Activated CD4-positive, alpha-beta T cell treated with anti-CD3 and anti-CD28 coated beads for 48 hours (primary cell): Measurements from ENCODE around the gene PPP1R1C.
"Not testable (repeated sequence)": the region's sequence is repeated elsewhere in the genome, so short reads cannot be mapped to it uniquely, and the experiment has no call there.

Experiments
- DNase-seq: peaks from one replicate; pipeline ENCODE4 v3.0.0-alpha.2; 2020

PPP1R1C gene

GRCh38 chr2:182015334-182016109, 29.9 kb downstream of the PPP1R1C start:
- no peak for DNase-seq

GRCh38 chr2:182018218-182018617, 32.6 kb downstream of the PPP1R1C start:
- DNase-seq: no peak

- DNase-seq: no peak
These were observed 34.1 kb downstream of the PPP1R1C start for GRCh38 chr2:182019731-182020130.

- DNase-seq: no peak
These were observed 34.8 kb downstream of the PPP1R1C start for GRCh38 chr2:182020286-182021070.

- DNase-seq: no peak
These were observed 37.6 kb downstream of the PPP1R1C start for GRCh38 chr2:182023235-182023634.

GRCh38 chr2:182030875-182031274, 45.2 kb downstream of the PPP1R1C start:
- DNase-seq: not testable (repeated sequence)

- no peak for DNase-seq
These were observed 46.3 kb downstream of the PPP1R1C start for GRCh38 chr2:182031956-182032355.

- DNase-seq: no peak
These were observed 47.8 kb downstream of the PPP1R1C start for GRCh38 chr2:182033449-182033848.

GRCh38 chr2:182038576-182038975, 52.9 kb downstream of the PPP1R1C start:
- DNase-seq: no peak

- DNase-seq: no peak
These were observed 57.4 kb downstream of the PPP1R1C start for GRCh38 chr2:182043021-182043420.

- DNase-seq: no peak
These were observed 58.2 kb downstream of the PPP1R1C start for GRCh38 chr2:182043861-182044260.

GRCh38 chr2:182047544-182047943, 61.9 kb downstream of the PPP1R1C start:
- DNase-seq: no peak

- no peak for DNase-seq
These were observed 62.4 kb downstream of the PPP1R1C start for GRCh38 chr2:182048088-182048487.

- no peak for DNase-seq
These were observed 63.0 kb downstream of the PPP1R1C start for GRCh38 chr2:182048621-182049020.

GRCh38 chr2:182049372-182050148, 63.9 kb downstream of the PPP1R1C start:
- no peak for DNase-seq

GRCh38 chr2:182050333-182051135, 64.9 kb downstream of the PPP1R1C start:
- DNase-seq: no peak

GRCh38 chr2:182055993-182056392, 70.3 kb downstream of the PPP1R1C start:
- no peak for DNase-seq

GRCh38 chr2:182057002-182057401, 71.3 kb downstream of the PPP1R1C start:
- no peak for DNase-seq

- DNase-seq: no peak
These were observed 72.4 kb downstream of the PPP1R1C start for GRCh38 chr2:182058056-182058455.

- DNase-seq: no peak
These were observed 76.1 kb downstream of the PPP1R1C start for GRCh38 chr2:182061739-182062138.

- no peak for DNase-seq
These were observed 76.8 kb downstream of the PPP1R1C start for GRCh38 chr2:182062329-182062972.
